Large intestine (tissue), 3 donors: ENCODE data around the gene CLSTN2. TPM values are rescaled to one million over a fixed set of nuclear protein-coding genes. Genes with fewer than 3 reads are reported as not detected.

ENCODE experiments used
- DNase-seq, 2 donors: peaks; one replicate each; pipeline versions ENCODE4 v3.0.0 to v3.0.0-alpha.2; 2013
- H3K27ac ChIP-seq: one replicate; pipeline ENCODE4 v1.5.1; 2013; ENCODE audit warnings: low read length
- H3K27me3 ChIP-seq: 2 replicates; pipeline ENCODE4 v1.6.1; 2013; ENCODE audit warnings: low read length; ENCODE audit not compliant: control insufficient read depth, insufficient read depth
- H3K36me3 ChIP-seq: 2 replicates; pipeline ENCODE4 v1.6.1; 2013; ENCODE audit warnings: low read length; ENCODE audit not compliant: control insufficient read depth, insufficient read depth
- H3K4me1 ChIP-seq: one replicate; pipeline ENCODE4 v1.6.1; 2013; ENCODE audit warnings: low read length; ENCODE audit not compliant: control insufficient read depth, insufficient read depth
- H3K4me3 ChIP-seq: one replicate; pipeline ENCODE4 v1.5.1; 2013; ENCODE audit warnings: low read length
- H3K9me3 ChIP-seq: one replicate; pipeline ENCODE4 v1.6.1; 2013; ENCODE audit warnings: mild to moderate bottlenecking, low read depth, low read length, moderate library complexity; ENCODE audit not compliant: control insufficient read depth
- WGBS: methylation state at CpG from one replicate; pipeline ENCODE4 v1.1.5; 2013; ENCODE audit warnings: low lambda C conversion rate; ENCODE audit not compliant: insufficient coverage; 5-methylcytosine and 5-hydroxymethylcytosine counted together
- polyA plus RNA-seq: library from polyadenylated mRNA; unstranded; fragments of 120-200 nt; gene quantifications from one replicate; pipeline ENCODE4 v1.2.1, GENCODE V29; 2013

Gene CLSTN2
- polyA plus RNA-seq, 1 donor = 1.8 TPM

GRCh38 chr3:140487566-140487965, 552.6 kb downstream of the CLSTN2 start:
- no peak overlapping the region for H3K27ac ChIP-seq
- WGBS = no CpG with 5 or more reads among the region's 1 CpG
- H3K36me3 ChIP-seq = no peaks in the 10 kb centered on the region
- no peak overlapping the region for H3K4me3 ChIP-seq
- H3K4me1 ChIP-seq = no peaks in the 10 kb centered on the region
- DNase-seq = no peak
- no peaks in the 10 kb centered on the region for H3K9me3 ChIP-seq
- no peaks in the 10 kb centered on the region for H3K27me3 ChIP-seq

- no peak for DNase-seq
- no CpG with 5 or more reads among the region's 1 CpG for WGBS
- H3K36me3 ChIP-seq = no peaks in the 10 kb centered on the region
- H3K27me3 ChIP-seq = no peaks in the 10 kb centered on the region
- H3K9me3 ChIP-seq = no peaks in the 10 kb centered on the region
- no peak overlapping the region for H3K27ac ChIP-seq
- no peak overlapping the region for H3K4me3 ChIP-seq
- H3K4me1 ChIP-seq = no peaks in the 10 kb centered on the region
These were observed 558.3 kb downstream of the CLSTN2 start for GRCh38 chr3:140493271-140493670.

GRCh38 chr3:140494970-140495369, 560.0 kb downstream of the CLSTN2 start:
- no peak for DNase-seq
- Histone ChIP-seq H3K4me3 (no peak overlapping the region), H3K4me1 (no peaks in the 10 kb centered on the region), H3K27me3 (no peaks in the 10 kb centered on the region), H3K36me3 (no peaks in the 10 kb centered on the region), H3K27ac (no peak overlapping the region), H3K9me3 (no peaks in the 10 kb centered on the region)
- no CpG with 5 or more reads among the region's 2 CpGs for WGBS

- H3K4me3 ChIP-seq = no peak overlapping the region
- WGBS = no CpG with 5 or more reads among the region's 11 CpGs
- no peak for DNase-seq
- no peaks in the 10 kb centered on the region for H3K4me1 ChIP-seq
- H3K27me3 ChIP-seq = no peaks in the 10 kb centered on the region
- H3K9me3 ChIP-seq = no peaks in the 10 kb centered on the region
- no peak overlapping the region for H3K27ac ChIP-seq
- no peaks in the 10 kb centered on the region for H3K36me3 ChIP-seq
These were observed 562.3 kb downstream of the CLSTN2 start for GRCh38 chr3:140497331-140497730.

DNA sequence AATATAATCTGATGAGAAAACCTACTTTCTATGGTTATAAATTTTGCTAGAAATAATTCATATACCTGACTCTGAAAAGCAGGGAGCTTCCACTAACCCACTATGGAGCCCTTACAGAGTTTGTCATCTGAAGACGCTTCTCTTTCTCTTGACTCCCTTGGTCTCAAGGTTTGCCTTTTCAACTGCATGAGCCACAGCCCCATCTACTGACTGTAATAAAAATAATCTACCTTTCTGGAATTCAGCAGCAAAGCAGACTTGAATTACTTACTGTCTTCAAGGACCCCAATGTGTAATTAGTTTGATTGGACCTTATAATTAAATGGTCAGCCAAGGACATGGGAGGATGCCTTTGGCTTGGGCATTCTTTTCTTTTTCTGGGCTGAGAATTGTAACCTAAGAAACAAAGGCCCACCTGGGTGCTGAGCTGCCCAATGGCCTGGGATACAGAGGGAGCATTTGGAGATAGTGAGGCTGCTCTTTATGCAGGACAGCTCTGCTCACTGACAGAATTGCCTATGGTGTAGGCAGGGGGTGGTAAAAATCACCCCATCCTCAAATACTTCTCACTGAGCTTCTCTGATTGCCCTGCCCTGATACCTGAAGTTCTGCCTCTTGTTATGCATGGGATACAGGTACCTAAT, 564.3 kb downstream of the CLSTN2 start:
- Histone ChIP-seq H3K36me3 (no peaks in the 10 kb centered on the region), H3K27ac (no peak overlapping the region), H3K27me3 (no peaks in the 10 kb centered on the region), H3K4me3 (no peak overlapping the region), H3K4me1 (no peaks in the 10 kb centered on the region), H3K9me3 (no peaks in the 10 kb centered on the region)
- DNase-seq = no peak
- no CpG with 5 or more reads among the region's 1 CpG for WGBS

- Histone ChIP-seq H3K27me3 (no peaks in the 10 kb centered on the region), H3K4me3 (no peak overlapping the region), H3K9me3 (no peaks in the 10 kb centered on the region), H3K36me3 (no peaks in the 10 kb centered on the region), H3K27ac (no peak overlapping the region), H3K4me1 (no peaks in the 10 kb centered on the region)
- DNase-seq = no peak
- WGBS = no CpG with 5 or more reads among the region's 2 CpGs
These were observed 565.5 kb downstream of the CLSTN2 start for GRCh38 chr3:140500473-140500872.

DNA sequence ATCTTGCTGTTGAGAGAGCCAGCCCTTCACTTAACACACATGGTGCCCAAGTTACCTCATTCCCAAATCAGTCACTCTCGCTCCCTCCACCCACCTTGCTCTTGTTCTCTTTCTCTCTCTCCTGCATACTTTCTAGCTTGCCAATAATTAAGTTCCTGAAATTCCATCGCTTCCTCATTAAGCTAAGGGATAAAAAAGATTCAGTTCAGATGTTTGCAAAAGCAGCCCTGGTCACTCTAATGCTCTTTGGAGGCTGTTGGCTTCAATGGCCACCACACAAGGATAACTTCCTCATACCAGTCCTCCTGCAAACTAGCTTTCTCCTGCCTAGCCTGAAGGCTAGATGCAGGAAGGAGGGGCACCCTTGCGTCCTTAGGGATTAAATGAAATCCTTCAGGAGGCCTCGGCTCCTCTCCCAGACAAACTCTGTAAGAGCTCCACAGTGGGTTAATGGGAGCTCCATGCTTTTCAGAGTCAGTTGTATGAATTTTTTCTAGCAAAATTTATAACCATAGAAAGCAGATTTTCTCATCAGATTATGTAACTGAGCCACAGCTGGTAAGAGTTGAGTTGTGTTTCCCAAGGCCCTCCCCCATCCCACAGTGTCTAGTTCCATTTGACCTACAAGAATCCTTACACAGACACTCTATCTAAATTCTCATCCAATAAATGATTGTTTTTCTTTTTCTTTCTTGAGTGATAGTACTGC, 566.2 kb downstream of the CLSTN2 start:
- no peaks in the 10 kb centered on the region for H3K4me1 ChIP-seq
- H3K27me3 ChIP-seq = no peaks in the 10 kb centered on the region
- DNase-seq = no peak
- no peak overlapping the region for H3K27ac ChIP-seq
- no CpG with 5 or more reads among the region's 4 CpGs for WGBS
- no peak overlapping the region for H3K4me3 ChIP-seq
- H3K9me3 ChIP-seq = no peaks in the 10 kb centered on the region
- H3K36me3 ChIP-seq = no peaks in the 10 kb centered on the region

GRCh38 chr3:140501770-140502364, 566.9 kb downstream of the CLSTN2 start:
- Histone ChIP-seq H3K27ac (no peak overlapping the region), H3K4me1 (no peaks in the 10 kb centered on the region), H3K36me3 (no peaks in the 10 kb centered on the region), H3K4me3 (no peak overlapping the region), H3K27me3 (no peaks in the 10 kb centered on the region), H3K9me3 (no peaks in the 10 kb centered on the region)
- DNase-seq = no peak

DNA sequence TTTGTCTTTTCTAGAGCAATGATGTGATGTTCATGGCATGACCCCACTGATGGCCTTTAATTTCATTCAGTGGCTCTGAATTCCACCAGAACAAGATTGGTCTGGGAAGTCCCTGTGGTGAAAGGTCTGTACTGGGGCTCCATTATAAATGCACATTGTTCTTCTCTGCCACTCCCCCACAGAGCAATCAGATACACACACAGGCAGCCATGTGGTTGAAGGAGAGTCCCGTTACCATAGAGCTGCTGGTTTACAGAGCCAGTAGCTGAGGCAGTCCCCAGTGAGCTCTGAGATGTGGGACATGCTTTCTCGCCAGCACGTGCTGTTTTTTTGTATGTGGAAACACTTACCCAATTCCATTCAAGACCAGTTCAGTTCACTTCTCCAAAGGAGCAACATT, 570.2 kb downstream of the CLSTN2 start:
- Histone ChIP-seq H3K27ac (no peak overlapping the region), H3K9me3 (no peaks in the 10 kb centered on the region), H3K4me3 (no peak overlapping the region), H3K27me3 (peaks cover 3% of the 10 kb centered on the region), H3K4me1 (no peaks in the 10 kb centered on the region), H3K36me3 (no peaks in the 10 kb centered on the region)
- no CpG with 5 or more reads among the region's 3 CpGs for WGBS
- DNase-seq = peak in 1 of 2 donors; percentile 7

- WGBS = no CpG with 5 or more reads among the region's 4 CpGs
- no peak for DNase-seq
- Histone ChIP-seq H3K4me1 (no peaks in the 10 kb centered on the region), H3K4me3 (no peak overlapping the region), H3K27me3 (peaks cover 3% of the 10 kb centered on the region), H3K27ac (no peak overlapping the region), H3K9me3 (no peaks in the 10 kb centered on the region), H3K36me3 (no peaks in the 10 kb centered on the region)
These were observed 570.9 kb downstream of the CLSTN2 start for GRCh38 chr3:140505876-140506275.
